Uterus (tissue), 2 donors: ENCODE data around the gene ATF6.

Experiments used
- CTCF ChIP-seq, 4 experiments: fragments of 200-600 bp in 2 of 4; fragments of 450-650 bp in 2 of 4; sonication (generic) in 2 of 4; IDR thresholded peaks; one replicate each; pipeline ENCODE4 v1.5.1; 2016 to 2019; ENCODE audit warnings: antibody characterized with exemption in 4 of 4, mild to moderate bottlenecking in 2 of 4, moderate library complexity in 1 of 4
- POLR2A ChIP-seq, 2 donors: fragments of 450-650 bp; IDR thresholded peaks; one replicate each; pipeline ENCODE4 v1.6.1; 2016; ENCODE audit warnings: antibody characterized with exemption in 2 of 2, mild to moderate bottlenecking in 1 of 2, moderate library complexity in 1 of 2

GRCh38 chr1:161838362-161838761 lies 72.2 kb downstream of the ATF6 start:
- TF ChIP-seq CTCF (IDR thresholded peaks at IDR 0.05) (no peak), POLR2A (IDR thresholded peaks at IDR 0.05) (no peak)
